Karpas-422 (cell line): ENCODE measurements around the gene VAMP7. TPM values are rescaled to one million over a fixed set of nuclear protein-coding genes. Genes with fewer than 3 reads are reported as not detected.
"Not testable (repeated sequence)": the region's sequence is repeated elsewhere in the genome, so short reads cannot be mapped to it uniquely, and the experiment has no call there.

Experiments used
- DNase-seq: peaks from one replicate; pipeline ENCODE4 v3.0.0-alpha.2; 2015
- H2AFZ ChIP-seq: fragments of 200-600 bp; sonication (generic); 2 replicates; pipeline ENCODE4 v1.6.1; 2014; ENCODE audit warnings: antibody characterized with exemption, low read length, mixed read lengths
- H3K27ac ChIP-seq: fragments of 200-600 bp; sonication (generic); 2 replicates; pipeline ENCODE4 v1.5.1; 2014; ENCODE audit warnings: mild to moderate bottlenecking, low read length, moderate library complexity
- H3K27me3 ChIP-seq: fragments of 200-600 bp; sonication (generic); 2 replicates; pipeline ENCODE4 v1.6.1; 2014; ENCODE audit warnings: low read length, mixed read lengths
- H3K36me3 ChIP-seq: fragments of 200-600 bp; sonication (generic); 2 replicates; pipeline ENCODE4 v1.6.1; 2014; ENCODE audit warnings: low read length, mixed read lengths; ENCODE audit not compliant: insufficient read depth
- H3K4me1 ChIP-seq: fragments of 200-600 bp; sonication (generic); 2 replicates; pipeline ENCODE4 v1.6.1; 2014; ENCODE audit warnings: mild to moderate bottlenecking, low read length, mixed read lengths
- H3K4me2 ChIP-seq: fragments of 200-600 bp; sonication (generic); 2 replicates; pipeline ENCODE4 v1.6.1; 2014; ENCODE audit warnings: low read length, low read depth, mild to moderate bottlenecking; ENCODE audit not compliant: poor library complexity, severe bottlenecking
- H3K4me3 ChIP-seq: fragments of 200-600 bp; sonication (generic); 2 replicates; pipeline ENCODE4 v1.5.1; 2014; ENCODE audit warnings: mild to moderate bottlenecking, antibody characterized with exemption, low read length, mixed read lengths
- H3K79me2 ChIP-seq: fragments of 200-600 bp; sonication (generic); 2 replicates; pipeline ENCODE4 v1.6.1; 2014; ENCODE audit warnings: mild to moderate bottlenecking, low read length, mixed read lengths
- H3K9ac ChIP-seq: fragments of 200-600 bp; sonication (generic); 2 replicates; pipeline ENCODE4 v1.6.0; 2014; ENCODE audit warnings: low read length
- H3K9me2 ChIP-seq: fragments of 200-600 bp; sonication (generic), shearing (Covaris generic); replicated peaks from 2 replicates; pipeline ENCODE4 v1.6.0; 2014; ENCODE audit warnings: mild to moderate bottlenecking, low read length, moderate library complexity; ENCODE audit not compliant: insufficient read depth
- H3K9me3 ChIP-seq: fragments of 300-700, 200-600 bp; sonication (generic); 2 replicates; pipeline ENCODE4 v1.6.1; 2014; ENCODE audit warnings: low read length, mixed read lengths
- H4K20me1 ChIP-seq: fragments of 200-600 bp; sonication (generic); 2 replicates; pipeline ENCODE4 v1.6.1; 2014; ENCODE audit warnings: mild to moderate bottlenecking, antibody characterized with exemption, low read length, low read depth; ENCODE audit not compliant: insufficient read depth
- total RNA-seq: library from RNA; depleted of rRNA; stranded (reverse); fragments of >200 nt; shearing (Covaris generic); gene quantifications from 2 replicates; pipeline ENCODE4 v1.2.3, GENCODE V29; 2014; ENCODE audit warnings: low replicate concordance

Gene VAMP7
- total RNA-seq, 1 experiment from 2014 or later = 35.6 TPM

GRCh38 chrX:155889328-155889727 lies 8.2 kb downstream of the VAMP7 start:
- peaks cover 26% of the 10 kb centered on the region for H3K36me3 ChIP-seq
- no peak for DNase-seq
- H3K79me2 ChIP-seq = peaks cover 57% of the 10 kb centered on the region
- H3K4me2 ChIP-seq = no peak overlapping the region
- no peaks in the 10 kb centered on the region for H3K9me3 ChIP-seq
- no peak overlapping the region for H2AFZ ChIP-seq
- H3K9ac ChIP-seq = no peak overlapping the region
- no peaks in the 10 kb centered on the region for H3K27me3 ChIP-seq
- H3K4me1 ChIP-seq = peaks cover 6% of the 10 kb centered on the region
- H3K4me3 ChIP-seq = no peak overlapping the region
- H3K27ac ChIP-seq = no peak overlapping the region
- H4K20me1 ChIP-seq = no peaks in the 10 kb centered on the region
- no peaks in the 10 kb centered on the region for H3K9me2 ChIP-seq

GRCh38 chrX:155891446-155892210 lies 10.5 kb downstream of the VAMP7 start:
- H3K4me3 ChIP-seq = no peak overlapping the region
- H3K4me2 ChIP-seq = no peak overlapping the region
- H4K20me1 ChIP-seq = no peaks in the 10 kb centered on the region
- H3K36me3 ChIP-seq = peaks cover 30% of the 10 kb centered on the region
- no peak overlapping the region for H3K27ac ChIP-seq
- no peak for DNase-seq
- H3K27me3 ChIP-seq = no peaks in the 10 kb centered on the region
- H3K9me3 ChIP-seq = no peaks in the 10 kb centered on the region
- no peaks in the 10 kb centered on the region for H3K9me2 ChIP-seq
- H2AFZ ChIP-seq = no peak overlapping the region
- H3K79me2 ChIP-seq = peaks cover 34% of the 10 kb centered on the region
- peaks cover 6% of the 10 kb centered on the region for H3K4me1 ChIP-seq
- H3K9ac ChIP-seq = no peak overlapping the region

- Histone ChIP-seq H3K36me3 (peaks cover 34% of the 10 kb centered on the region), H3K9ac (no peak overlapping the region), H3K27ac (no peak overlapping the region), H2AFZ (no peak overlapping the region), H3K27me3 (no peaks in the 10 kb centered on the region), H3K4me3 (no peak overlapping the region), H4K20me1 (no peaks in the 10 kb centered on the region), H3K4me2 (no peak overlapping the region), H3K4me1 (peaks cover 6% of the 10 kb centered on the region), H3K9me2 (no peaks in the 10 kb centered on the region), H3K9me3 (no peaks in the 10 kb centered on the region), H3K79me2 (peaks cover 17% of the 10 kb centered on the region)
- DNase-seq = peak; percentile 51
These were observed 12.4 kb downstream of the VAMP7 start for GRCh38 chrX:155893521-155893920.

- H3K4me2 ChIP-seq = no peak overlapping the region
- H3K27ac ChIP-seq = no peak overlapping the region
- H4K20me1 ChIP-seq = no peaks in the 10 kb centered on the region
- peaks cover 3% of the 10 kb centered on the region; the same call in 1 of the 2 replicates for H3K9me3 ChIP-seq
- H2AFZ ChIP-seq = no peak overlapping the region
- H3K36me3 ChIP-seq = peaks cover 40% of the 10 kb centered on the region
- DNase-seq = no peak
- no peak overlapping the region for H3K9ac ChIP-seq
- peaks cover 6% of the 10 kb centered on the region for H3K4me1 ChIP-seq
- H3K79me2 ChIP-seq = peaks cover 3% of the 10 kb centered on the region; the same call in 1 of the 2 replicates
- no peak overlapping the region for H3K4me3 ChIP-seq
- H3K27me3 ChIP-seq = no peaks in the 10 kb centered on the region
- H3K9me2 ChIP-seq = no peaks in the 10 kb centered on the region
These were observed 15.4 kb downstream of the VAMP7 start for GRCh38 chrX:155896512-155896911.

- Histone ChIP-seq H3K4me1 (no peaks in the 10 kb centered on the region), H3K9ac (no peak overlapping the region)
- DNase-seq = no peak
These were observed 18.2 kb downstream of the VAMP7 start for GRCh38 chrX:155899366-155899765.

GRCh38 chrX:155900765-155901164 lies 19.6 kb downstream of the VAMP7 start:
- no peaks in the 10 kb centered on the region for H3K27me3 ChIP-seq
- H3K4me3 ChIP-seq = no peak overlapping the region
- no peaks in the 10 kb centered on the region for H4K20me1 ChIP-seq
- no peaks in the 10 kb centered on the region for H3K9me2 ChIP-seq
- no peak overlapping the region for H2AFZ ChIP-seq
- H3K27ac ChIP-seq = no peak overlapping the region
- H3K9me3 ChIP-seq = peaks cover 7% of the 10 kb centered on the region
- no peaks in the 10 kb centered on the region; the same call in 1 of the 2 replicates for H3K79me2 ChIP-seq
- DNase-seq = no peak
- H3K4me1 ChIP-seq = no peaks in the 10 kb centered on the region
- H3K4me2 ChIP-seq = no peak overlapping the region
- no peak overlapping the region for H3K9ac ChIP-seq
- peaks cover 33% of the 10 kb centered on the region for H3K36me3 ChIP-seq

More at GRCh38 chrX:155899366-155899765, 18.2 kb downstream of the VAMP7 start:
- H3K9me3 ChIP-seq = peaks cover 3% of the 10 kb centered on the region; the same call in 1 of the 2 replicates
- no peaks in the 10 kb centered on the region for H3K27me3 ChIP-seq
- H3K36me3 ChIP-seq = peaks cover 33% of the 10 kb centered on the region
- H4K20me1 ChIP-seq = no peaks in the 10 kb centered on the region
- H3K9me2 ChIP-seq = no peaks in the 10 kb centered on the region
- no peak overlapping the region for H2AFZ ChIP-seq
- no peak overlapping the region for H3K4me2 ChIP-seq
- no peaks in the 10 kb centered on the region; the same call in 1 of the 2 replicates for H3K79me2 ChIP-seq
- H3K4me3 ChIP-seq = no peak overlapping the region
- no peak overlapping the region for H3K27ac ChIP-seq

- H3K27ac ChIP-seq, H3K9me2 ChIP-seq, H3K27me3 ChIP-seq, H3K4me1 ChIP-seq, DNase-seq, H4K20me1 ChIP-seq, H3K4me2 ChIP-seq, H3K9ac ChIP-seq, H2AFZ ChIP-seq, H3K4me3 ChIP-seq: not testable (repeated sequence)
- Histone ChIP-seq H3K79me2 (peaks cover 20% of the 10 kb centered on the region), H3K9me3 (peaks cover 20% of the 10 kb centered on the region), H3K36me3 (peaks cover 30% of the 10 kb centered on the region)
These were observed 26.5 kb downstream of the VAMP7 start for GRCh38 chrX:155907661-155908060.

GRCh38 chrX:155923200-155923599 lies 42.1 kb downstream of the VAMP7 start:
- no peak overlapping the region for H3K4me2 ChIP-seq
- H3K27me3 ChIP-seq = no peaks in the 10 kb centered on the region
- H3K4me1 ChIP-seq = peaks cover 4% of the 10 kb centered on the region
- H3K27ac ChIP-seq = no peak overlapping the region
- no peak for DNase-seq
- H3K79me2 ChIP-seq = no peaks in the 10 kb centered on the region
- H3K36me3 ChIP-seq = peaks cover 28% of the 10 kb centered on the region; the same call in 1 of the 2 replicates
- no peaks in the 10 kb centered on the region for H3K9me2 ChIP-seq
- H4K20me1 ChIP-seq = no peaks in the 10 kb centered on the region
- H2AFZ ChIP-seq = no peak overlapping the region
- H3K9ac ChIP-seq = no peak overlapping the region
- H3K4me3 ChIP-seq = no peak overlapping the region
- no peaks in the 10 kb centered on the region; the same call in 1 of the 2 replicates for H3K9me3 ChIP-seq
